Renal cortical epithelial cell (primary cell): Measurements from ENCODE around the gene PHGDH. TPM values are rescaled to one million over a fixed set of nuclear protein-coding genes. Genes with fewer than 3 reads are reported as not detected.
A peak's percentile ranks its signal among the peaks of the same experiment; 100 is the strongest.
"Not testable (repeated sequence)": the region's sequence is repeated elsewhere in the genome, so short reads cannot be mapped to it uniquely, and the experiment has no call there.

Source experiments
- DNase-seq: peaks from one replicate; pipeline ENCODE4 v3.0.0-alpha.2; 2011; ENCODE audit warnings: low read depth
- total RNA-seq: library from RNA; depleted of rRNA; stranded (reverse); fragments of >200 nt; gene quantifications from 2 replicates; pipeline ENCODE4 v1.2.3, GENCODE V29; 2014

Gene PHGDH
- total RNA-seq, 1 donor from 2014 or later: 33.1 TPM

- no peak for DNase-seq
Observed at GRCh38 chr1:119762953-119763352, 51.2 kb downstream of the PHGDH start.

- DNase-seq: no peak
Observed at GRCh38 chr1:119764220-119764619, 52.5 kb downstream of the PHGDH start.

GRCh38 chr1:119766374-119766794, 54.6 kb downstream of the PHGDH start:
- no peak for DNase-seq

GRCh38 chr1:119767486-119767885, 55.8 kb downstream of the PHGDH start:
- no peak for DNase-seq

- no peak for DNase-seq
Observed at GRCh38 chr1:119768778-119769177, 57.0 kb downstream of the PHGDH start, which contains the start of gene HMGCS2. Gene HMGCS2 (minus strand): TSS chr1:119768905. CDS start chr1:119768844, 61 bp downstream.

- DNase-seq: peak; percentile 52
Observed at GRCh38 chr1:119771016-119771415, 59.3 kb downstream of the PHGDH start.

- no peak for DNase-seq
Observed at GRCh38 chr1:119771770-119772169, 60.0 kb downstream of the PHGDH start.

- DNase-seq: no peak
Observed at GRCh38 chr1:119772298-119772697, 60.6 kb downstream of the PHGDH start.

- peak; percentile 80 for DNase-seq
Observed at GRCh38 chr1:119773711-119774241, 62.0 kb downstream of the PHGDH start.

- DNase-seq: peak; percentile 77
Observed at GRCh38 chr1:119774746-119775490, 63.2 kb downstream of the PHGDH start.

- no peak for DNase-seq
Observed at GRCh38 chr1:119778359-119778758, 66.6 kb downstream of the PHGDH start.

- peak; percentile 44 for DNase-seq
Observed at GRCh38 chr1:119778886-119779560, 67.3 kb downstream of the PHGDH start.

- peak; percentile 41 for DNase-seq
Observed at GRCh38 chr1:119779869-119780356, 68.2 kb downstream of the PHGDH start.

GRCh38 chr1:119781434-119782210, 69.9 kb downstream of the PHGDH start:
- no peak for DNase-seq

GRCh38 chr1:119782631-119783325, 71.0 kb downstream of the PHGDH start:
- peak; percentile 80 for DNase-seq

GRCh38 chr1:119783354-119784185, 71.8 kb downstream of the PHGDH start:
- peak; percentile 60 for DNase-seq

- no peak for DNase-seq
Observed at GRCh38 chr1:119784191-119784781, 72.6 kb downstream of the PHGDH start.

- not testable (repeated sequence) for DNase-seq
Observed at GRCh38 chr1:119786046-119786445, 74.3 kb downstream of the PHGDH start.

GRCh38 chr1:119786473-119787050, 74.8 kb downstream of the PHGDH start:
- not testable (repeated sequence) for DNase-seq

- DNase-seq: peak; percentile 54
Observed at GRCh38 chr1:119787776-119788175, 76.0 kb downstream of the PHGDH start.
